GM18907 (cell line): ENCODE data around the gene RPL13.

ENCODE experiments used
- ATAC-seq: cut with Tn5 transposase; IDR thresholded peaks from one replicate; pipeline ENCODE4 v1.9.1; 2021; ENCODE audit warnings: mild to moderate bottlenecking, moderate library complexity; ENCODE audit not compliant: unreplicated experiment

RPL13 gene

GRCh38 chr16:89613231-89613953 is 52.9 kb downstream of the RPL13 start, which contains the start of gene DPEP1:
Gene DPEP1, plus strand, starts transcription at chr16:89613642. Its CDS starts 16,769 bp downstream, at chr16:89630411.
- ATAC-seq, result no peak

GRCh38 chr16:89613954-89614459 is 53.5 kb downstream of the RPL13 start:
- ATAC-seq, result no peak
